HG03097 (cell line): ENCODE measurements around the gene ANKS3.
"Not testable (repeated sequence)": the region's sequence is repeated elsewhere in the genome, so short reads cannot be mapped to it uniquely, and the experiment has no call there.

Experiments
- ATAC-seq: cut with Tn5 transposase; IDR thresholded peaks from one replicate; pipeline ENCODE4 v1.9.1; 2021; ENCODE audit not compliant: unreplicated experiment, low FRiP score

Gene ANKS3

DNA sequence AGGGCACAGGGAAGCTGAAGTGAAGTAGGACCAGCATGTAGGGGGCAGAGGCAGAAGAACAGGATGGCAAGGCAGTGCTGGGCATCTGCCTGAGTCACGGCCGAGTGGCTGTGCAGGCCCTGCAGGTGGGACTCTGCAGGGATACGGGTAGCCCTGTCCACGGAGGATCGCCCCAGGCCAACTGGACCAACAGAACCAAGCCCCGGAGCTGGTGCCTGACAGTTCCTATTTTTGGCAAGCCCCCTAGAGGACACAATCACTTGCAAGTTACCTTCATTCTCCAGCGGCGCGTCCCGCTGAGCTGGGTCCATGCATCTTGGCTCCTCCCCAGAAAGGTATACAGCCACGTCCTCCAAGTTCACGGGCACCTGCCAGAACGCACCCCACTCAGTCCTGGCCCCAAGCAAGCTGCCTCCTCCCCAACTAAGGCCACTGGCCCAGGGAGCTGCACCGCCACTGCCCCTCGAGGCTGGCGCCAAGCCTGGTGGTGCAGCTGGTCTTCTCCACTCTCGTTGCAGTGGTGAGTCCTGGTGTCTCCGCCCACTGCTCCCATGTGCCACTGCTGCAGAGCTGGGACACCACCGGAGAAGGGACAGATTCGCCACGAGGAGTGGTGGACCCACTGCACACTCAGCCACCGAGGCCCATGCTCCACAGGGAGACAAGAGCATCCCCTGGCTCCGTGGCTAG is 26.3 kb upstream of the ANKS3 start:
- ATAC-seq: no peak

DNA sequence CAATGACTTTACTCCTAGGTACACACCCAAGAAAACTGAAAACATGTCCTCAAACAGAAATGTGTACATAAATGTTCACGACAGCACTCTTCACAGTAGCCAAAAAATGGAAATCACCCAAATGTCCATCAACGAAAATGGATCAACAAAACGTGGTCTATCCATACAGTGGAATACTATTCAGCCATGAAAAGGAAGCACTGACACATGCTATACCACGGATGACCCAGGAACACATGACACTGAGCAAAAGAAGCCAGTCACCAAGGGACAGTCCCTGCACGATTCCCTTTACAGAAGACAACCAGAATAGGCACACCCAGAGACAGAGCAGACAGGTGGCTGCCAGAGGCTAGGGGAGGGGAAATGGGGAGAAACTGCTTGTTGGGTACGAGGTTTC is 21.6 kb upstream of the ANKS3 start:
- no peak for ATAC-seq

DNA sequence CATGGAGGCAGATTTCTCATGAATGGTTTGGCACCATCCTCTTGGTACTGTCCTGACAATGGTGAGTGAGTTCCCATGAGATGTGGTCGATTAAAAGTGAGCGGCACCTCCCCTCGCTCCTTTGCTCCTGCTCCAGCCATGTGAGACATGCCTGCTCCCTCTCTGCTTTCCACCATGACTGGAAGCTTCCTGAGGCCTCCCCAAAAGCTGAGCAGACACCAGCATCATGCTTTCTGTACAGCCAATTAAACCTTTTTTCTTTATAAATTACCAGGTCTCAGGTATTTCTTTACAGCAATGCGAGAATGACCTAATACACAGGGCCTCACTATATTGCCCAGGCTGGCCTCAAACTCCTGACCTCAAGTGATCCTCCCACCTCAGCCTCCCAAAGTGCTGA is 20.8 kb upstream of the ANKS3 start:
- no peak for ATAC-seq

DNA sequence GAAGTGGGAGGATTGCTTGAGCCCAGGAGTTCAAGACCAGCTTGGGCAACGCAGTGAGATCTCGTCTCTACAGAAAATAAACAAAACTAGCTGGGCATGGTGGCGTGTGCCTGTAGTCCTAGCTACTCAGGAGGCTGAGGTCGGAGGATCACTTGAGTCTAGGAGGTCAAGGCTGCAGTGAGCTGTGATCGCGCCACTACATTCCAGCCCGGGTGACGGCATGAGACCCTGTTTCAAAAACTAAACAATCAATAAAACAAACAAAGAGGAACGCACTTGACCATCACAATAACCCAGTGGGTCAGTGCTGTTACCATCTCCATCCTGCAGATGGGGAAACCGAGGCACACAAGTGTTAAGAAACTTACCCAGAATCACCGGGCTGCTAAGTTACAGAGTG is 19.2 kb upstream of the ANKS3 start:
- no peak for ATAC-seq

DNA sequence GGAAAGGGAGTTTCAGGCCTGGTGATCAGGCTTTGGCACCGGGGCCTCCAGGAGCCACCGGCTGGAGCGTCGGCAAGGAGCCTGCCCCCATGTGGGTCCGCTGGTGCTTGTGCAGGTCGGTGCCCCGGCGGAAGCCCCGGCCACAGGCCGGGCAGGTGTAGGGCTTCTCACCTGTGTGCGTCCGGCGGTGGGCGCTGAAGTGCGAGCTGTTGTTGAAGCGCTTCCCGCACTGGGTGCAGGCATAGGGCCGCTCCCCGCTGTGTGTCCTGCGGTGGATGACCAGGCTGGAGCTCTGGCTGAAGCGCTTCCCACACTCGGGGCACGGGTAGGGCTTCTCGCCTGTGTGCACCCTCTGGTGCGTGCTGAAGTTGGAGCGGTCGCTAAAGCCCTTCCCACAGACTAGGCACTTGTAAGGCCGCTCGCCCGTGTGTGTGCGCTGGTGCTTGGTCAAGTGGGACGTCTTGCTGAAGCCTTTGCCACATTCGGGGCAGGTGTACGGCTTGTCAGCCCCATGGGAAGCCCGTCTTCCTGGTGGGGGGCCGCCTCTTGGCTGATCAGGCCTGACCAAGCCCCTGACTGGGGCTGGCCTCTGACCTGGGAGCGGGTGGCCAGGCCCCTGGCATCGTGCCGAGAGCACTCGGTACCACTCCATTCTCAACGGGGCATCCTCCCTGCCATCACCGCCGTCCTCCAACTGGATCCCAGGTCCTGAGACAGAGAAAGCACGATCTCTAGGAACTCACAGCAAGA is 18.5 kb upstream of the ANKS3 start:
- ATAC-seq: no peak

DNA sequence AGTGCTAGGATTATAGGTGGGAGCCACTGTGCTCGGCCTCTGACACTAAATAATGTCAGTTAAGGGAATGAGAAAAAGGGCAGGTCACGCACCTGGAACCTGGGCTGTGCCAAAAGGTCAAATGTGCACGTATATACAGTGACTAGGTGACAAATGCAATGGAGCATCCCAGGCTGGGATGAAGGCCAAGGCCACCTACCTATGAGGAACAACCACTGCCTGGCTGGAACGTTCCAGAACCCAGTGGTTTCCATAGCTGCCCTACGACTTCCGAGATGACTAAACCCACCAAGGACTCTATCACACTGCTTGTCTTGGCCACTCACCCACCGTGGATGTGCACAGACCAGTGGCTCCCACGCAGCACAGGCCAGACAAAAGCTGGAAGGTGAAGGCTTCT is 16.8 kb upstream of the ANKS3 start:
- no peak for ATAC-seq

DNA sequence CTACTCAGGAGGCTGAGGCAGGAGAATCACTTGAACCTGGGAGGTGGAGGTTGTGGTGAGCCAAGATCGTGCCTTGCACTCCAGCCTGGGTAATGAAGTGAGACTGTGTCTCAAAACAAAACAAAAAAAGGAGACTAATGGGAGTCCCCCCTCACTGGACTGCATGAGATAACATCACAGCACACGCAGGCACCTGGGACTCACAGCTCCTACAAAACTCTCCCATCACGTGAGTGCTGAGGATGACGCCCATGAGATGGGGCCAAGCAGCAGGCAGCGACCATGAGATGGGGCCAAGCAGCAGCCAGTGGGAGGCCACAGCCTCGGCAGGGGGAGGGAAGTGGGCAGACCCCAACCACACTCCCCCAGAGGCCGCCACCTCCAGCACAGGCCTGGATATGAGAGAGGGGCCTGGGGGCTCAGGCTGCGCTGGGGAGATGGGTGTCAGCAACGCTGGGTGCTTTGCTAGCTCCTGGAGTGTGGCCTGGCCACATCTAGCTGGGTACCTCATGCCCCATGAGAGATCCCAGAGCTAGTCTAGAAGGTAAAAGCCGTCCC is 15.7 kb upstream of the ANKS3 start:
- no peak for ATAC-seq

DNA sequence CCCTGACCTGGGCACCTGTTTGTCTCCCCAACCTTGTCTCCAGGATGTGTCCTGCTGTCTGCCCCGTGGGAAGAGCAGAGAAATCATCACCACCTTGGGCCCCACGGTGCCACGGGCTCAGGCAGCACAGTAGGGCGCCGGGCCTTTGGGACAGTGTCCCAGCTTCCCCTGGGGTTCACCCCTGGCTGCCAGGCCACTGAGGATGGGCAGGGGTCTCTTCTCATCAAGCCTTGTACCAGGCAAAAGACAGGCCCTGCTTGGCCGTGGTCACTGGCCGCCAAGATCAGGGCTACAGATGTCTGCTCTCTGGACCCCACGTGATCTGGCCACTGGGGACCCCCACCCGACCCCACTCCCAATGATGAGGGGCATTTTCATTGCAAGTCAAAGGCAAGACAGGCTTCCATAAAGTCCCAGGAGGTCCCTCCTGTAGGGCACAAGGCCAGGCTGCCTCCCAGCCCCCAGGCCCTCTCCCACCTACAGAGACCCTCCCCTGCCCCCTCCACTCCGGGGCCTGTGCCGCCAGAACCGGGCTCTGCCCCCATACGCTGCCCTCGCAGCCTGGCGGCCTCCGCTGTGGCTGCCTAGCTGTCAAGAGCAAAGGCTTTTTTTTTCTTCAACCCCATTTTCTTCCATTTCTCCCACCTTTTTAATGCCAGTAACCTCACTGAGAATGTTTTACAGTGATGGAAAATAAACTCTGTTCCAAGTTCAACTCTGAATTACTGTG is 14.8 kb upstream of the ANKS3 start:
- ATAC-seq: no peak

DNA sequence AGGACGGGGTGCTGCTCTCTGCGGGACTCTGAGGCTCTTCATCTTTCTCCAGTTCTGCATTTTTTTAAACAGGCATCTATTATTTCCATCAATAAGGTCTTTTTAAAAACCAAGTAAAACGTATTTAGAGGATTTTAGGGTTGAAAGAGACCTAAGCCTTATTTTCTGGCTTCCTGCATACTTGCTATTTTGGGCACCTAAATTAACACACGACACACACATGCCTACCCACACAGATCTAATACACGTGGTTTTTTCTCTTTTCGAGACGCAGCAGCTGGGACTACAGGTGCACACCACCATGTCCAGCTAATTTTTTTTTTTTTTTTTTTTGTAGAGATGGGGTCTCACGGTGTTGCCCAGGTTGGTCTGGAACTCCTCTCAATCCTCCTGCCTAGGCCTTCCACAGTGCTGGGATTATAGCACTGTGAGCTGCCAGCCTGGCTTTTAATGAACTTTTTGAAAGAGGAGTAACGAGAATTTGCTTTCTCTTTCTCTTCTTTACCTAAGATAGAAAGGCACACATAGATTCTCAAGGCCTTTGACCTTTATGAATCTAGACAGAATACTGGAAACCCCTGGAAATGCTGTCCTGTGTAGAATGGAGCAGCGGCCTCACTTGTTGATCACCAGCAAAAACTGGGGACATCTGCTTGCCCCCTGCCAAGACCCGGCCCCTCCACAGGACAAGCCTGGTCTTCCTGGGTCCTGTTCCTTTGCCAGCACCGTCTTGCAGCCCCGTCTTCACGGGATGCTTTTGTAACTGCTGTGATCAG is 14.0 kb upstream of the ANKS3 start:
- ATAC-seq: no peak

DNA sequence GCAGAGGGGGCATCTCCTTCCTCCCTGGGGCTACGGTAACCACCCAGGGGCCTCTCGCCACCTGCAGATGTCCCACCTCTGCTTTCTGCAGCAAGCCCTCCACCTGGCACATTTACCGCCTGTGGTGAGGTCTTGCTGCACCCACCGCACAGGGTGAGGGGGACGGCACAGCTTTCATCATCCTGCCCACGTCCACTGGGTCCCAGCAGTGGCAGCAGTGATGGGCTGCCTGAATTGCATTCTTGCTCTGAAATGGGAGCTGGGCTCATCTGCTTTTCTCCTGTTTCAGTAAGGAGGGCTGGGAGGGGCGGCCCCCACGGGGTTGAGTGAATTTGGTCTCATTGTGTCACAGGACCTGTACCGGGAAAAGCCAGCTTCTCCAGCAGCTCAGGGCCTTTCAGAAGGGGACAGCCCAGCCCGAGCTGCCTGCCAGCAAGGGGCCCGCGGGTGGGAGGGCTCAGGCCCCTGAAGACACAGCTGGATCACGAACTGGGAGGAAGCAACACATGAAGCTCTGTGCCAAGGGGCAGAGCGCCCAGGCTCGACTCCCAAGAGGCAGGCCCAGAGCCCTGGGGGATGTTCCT is 13.0 kb upstream of the ANKS3 start:
- no peak for ATAC-seq

DNA sequence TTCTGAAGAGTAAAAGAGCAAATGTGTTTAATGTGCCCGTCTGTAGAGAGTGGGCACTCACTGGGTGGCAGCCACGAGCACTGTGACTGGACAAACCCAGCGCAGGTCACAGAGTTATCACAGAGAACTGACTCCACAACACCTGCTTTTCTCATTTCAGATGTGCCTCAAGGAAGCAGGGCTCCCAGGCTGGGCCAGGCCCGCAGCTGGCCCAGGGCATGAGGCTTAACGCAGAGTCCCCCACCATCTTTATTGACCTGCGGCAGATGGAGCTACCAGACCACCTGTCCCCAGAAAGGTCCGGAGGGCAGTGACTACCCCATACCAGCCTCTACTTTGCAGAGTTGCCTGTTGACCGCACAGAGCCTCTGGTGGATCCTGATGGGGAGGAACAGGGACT is 12.1 kb upstream of the ANKS3 start:
- ATAC-seq: no peak

DNA sequence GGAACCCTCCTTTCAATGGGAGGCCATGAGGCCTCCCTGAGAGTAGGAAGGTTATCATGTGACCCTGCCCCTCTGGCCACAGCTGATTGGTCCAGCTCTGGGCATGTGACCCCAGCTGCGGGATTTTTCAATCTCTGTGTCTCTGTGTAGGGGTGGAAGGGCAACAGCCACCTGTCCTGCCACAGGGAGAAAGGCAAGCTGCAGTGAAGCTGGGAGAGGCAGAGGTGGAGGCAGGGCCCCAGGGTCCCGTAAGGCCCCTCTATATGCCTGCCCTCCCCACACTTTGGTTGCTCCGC is 11.2 kb upstream of the ANKS3 start:
- ATAC-seq: no peak

DNA sequence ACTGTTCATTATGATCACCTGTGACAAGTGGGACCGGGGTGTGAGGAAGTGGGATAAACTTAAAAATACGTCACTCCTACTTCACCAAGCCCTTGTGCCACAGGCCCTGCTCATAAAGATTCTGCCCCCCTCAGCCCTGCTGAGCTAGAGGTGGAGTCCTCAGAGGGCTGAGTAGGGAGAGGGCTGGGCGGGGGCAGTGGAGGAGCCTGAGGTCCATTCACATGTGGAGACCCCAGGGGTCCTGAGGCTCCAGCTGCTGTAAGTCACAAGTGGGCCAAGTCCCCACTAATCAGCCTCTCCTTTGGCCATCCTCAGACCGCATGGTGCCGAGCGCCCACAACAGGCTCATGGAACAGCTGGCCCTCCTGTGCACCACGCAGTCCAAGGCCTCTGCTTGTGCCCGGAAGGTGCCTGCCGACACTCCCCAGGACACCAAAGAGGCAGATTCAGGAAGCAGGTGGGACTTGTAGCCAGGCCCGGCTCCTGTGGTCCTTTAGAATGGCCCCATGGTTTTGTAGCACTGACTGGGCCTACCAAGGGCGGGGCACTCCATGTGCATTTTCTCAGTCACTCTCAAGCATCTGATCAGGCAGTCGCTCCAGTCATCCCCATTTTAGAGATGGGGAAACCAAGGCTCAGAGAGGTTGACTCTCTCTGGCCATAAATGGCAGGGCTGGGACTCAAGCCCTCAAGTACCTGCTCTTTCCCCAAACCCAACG is 10.6 kb upstream of the ANKS3 start:
- ATAC-seq: no peak

DNA sequence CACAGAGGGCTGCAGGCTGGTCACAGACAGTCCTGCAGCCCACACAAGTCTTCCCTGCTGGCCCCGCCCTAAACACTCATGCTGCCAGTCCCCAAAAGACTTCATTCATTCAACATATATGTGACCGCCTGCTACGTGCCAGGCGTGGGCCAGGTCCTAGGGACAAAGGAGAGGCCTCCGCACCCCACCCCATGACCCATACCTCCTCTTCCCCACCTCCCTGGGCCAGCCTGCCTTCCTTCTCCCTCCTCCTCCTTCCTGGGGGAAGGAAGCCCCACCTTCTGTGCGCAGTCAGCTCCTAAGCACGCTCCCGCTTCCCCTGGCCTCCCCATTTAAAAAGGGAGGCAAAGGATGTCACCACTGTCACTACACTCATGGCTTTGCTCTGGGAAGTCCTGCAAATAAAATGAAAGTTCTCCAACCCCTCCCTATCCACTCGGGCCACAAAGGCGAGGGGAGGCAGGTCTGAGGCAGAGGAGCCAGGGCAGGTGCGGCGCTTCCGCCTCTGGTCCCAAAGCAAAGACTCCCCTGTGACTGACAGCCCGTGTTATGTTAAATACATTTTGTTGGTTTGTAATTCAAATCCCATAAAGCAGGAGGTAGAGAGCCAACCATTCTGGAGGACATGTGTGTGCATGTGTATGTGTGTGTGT is 9.3 kb upstream of the ANKS3 start:
- ATAC-seq: no peak

DNA sequence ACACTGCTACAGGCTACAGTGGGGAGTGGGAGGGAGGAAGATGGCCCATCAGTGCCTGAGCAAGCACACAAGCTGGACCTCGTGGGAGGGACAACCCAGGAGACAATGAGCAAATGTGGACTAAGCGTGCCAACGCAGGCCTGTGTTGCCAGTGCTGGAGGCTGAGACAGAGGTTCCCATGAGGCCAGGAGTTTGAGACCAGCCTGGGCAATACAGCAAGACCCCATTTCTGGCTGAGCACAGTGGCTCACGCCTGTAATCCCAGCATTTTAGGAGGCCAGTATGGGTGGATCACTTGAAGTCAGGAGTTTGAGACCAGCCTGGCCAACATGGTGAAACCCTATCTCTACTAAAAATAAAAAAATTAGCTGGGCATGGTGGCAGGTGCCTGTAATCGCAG is 4.3 kb upstream of the ANKS3 start:
- not testable (repeated sequence) for ATAC-seq

DNA sequence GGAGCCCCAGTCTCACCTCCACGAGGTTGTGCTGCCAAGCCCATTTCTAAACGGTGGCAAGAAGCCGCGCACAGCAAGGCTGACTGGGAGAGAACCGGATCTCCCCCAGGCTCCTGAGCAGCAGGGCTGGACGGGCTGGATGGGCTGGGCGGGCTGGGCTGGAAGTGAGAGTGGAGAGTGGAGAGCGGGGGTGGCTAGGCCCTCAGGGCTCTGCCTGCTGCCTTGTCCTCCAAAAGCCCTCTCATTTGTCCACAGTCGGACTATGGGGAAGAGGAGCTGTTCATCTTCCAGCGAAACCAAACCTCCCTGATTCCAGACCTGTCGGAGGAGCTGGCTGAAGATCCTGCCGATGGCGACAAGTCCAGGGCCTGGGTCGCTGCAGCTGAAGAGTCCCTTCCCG is 3.5 kb upstream of the ANKS3 start:
- no peak for ATAC-seq

DNA sequence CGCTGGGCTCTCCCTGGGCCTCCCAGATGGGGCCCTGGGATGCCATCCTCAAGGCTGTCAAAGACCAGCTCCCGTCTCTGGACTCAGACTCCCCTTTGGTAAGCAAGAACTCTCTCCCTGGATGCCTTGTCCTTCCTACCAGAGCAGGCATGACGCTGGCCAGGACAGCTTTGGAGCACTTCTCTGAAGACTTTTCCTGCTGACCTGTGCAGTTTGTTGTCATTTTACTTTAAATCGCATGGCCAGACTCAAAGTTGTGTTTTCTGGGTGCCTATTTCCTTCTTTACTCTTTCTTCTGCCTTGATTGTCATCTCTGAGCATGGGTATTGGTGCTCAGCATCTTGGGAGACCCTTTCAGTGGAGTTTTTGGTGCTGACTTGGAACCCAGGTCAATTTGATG is 2.5 kb upstream of the ANKS3 start:
- no peak for ATAC-seq

DNA sequence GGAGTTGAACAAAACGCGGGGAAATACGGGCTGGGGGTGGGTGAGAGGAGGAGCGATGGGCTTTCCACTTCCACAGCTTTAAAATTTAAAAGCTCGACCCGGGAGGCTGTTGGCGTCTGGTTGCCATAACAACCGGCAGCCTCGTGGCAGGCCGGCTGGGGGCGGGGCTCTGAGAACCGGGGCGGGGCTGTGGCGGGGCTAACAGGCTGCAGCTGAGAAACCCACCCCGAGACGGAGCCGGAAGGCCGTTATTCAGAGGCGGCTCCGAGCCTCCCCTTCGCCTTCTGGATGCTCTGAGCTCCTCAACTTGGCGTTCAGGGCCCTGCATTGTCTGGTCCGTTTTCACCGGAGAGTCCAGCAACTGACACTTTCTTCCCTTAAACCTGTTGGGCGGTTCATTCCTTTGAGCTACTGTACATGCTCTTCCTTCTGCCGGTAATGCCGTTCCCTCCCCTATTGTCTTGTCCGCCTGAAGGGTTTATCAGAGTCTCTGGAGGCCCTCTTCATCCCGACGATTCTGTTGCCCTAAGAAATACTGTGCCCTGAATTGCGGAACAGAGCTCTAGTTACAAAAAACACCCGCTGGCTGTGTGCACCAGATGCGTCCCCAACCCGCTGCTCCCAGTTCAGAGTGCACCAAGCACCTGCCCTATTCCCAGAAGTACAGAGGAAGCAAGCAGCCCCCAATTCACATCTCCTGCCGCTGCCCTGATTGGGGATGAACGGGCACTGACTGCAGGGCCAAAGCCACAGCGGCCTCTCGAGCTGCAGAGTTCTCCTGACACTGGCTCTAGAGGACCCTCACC is 862 bp upstream of the ANKS3 start:
- peak; percentile 45 for ATAC-seq

DNA sequence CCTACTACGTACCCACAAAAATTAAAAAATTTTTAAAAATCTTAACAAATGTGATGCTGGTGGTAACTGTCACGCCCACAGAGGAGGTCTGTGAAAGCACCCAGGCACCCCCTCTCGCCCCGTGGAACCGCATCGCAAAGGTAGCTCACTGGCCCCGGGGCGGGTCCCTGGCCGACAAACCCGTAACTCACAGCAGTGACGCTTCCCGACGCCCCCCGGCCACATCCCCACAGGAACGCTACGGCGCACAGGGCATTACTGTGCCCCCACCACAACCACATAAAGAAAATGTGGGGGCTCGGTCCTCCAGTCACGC is 366 bp downstream of the ANKS3 start:
- ATAC-seq: no peak
